ENCODE data around the gene CAB39.
"Not testable (repeated sequence)": the region's sequence is repeated elsewhere in the genome, so short reads cannot be mapped to it uniquely, and the experiment has no call there.

Gene CAB39

DNA sequence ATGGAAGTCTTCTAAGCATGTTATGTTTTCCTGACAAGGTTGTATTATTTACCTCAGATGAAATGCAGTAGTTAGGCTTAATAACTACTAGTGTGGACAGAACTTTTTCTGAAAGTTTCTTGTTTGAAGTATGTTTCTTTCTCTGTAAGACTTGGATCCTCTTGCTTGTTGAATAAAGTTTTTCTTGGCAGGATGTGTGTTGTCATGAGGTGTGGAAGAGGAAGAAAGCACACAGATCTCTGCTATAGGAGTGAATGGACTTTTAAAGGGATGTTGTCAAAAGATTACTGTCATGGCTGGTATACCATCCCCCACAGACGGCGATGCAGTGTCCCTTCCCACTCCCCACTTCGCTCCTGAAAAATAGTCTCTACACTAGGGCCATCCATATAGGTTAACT is 2.6 kb downstream of the CAB39 start:
- DNase-seq (ENCODE audit: low spot score) = no peak

DNA sequence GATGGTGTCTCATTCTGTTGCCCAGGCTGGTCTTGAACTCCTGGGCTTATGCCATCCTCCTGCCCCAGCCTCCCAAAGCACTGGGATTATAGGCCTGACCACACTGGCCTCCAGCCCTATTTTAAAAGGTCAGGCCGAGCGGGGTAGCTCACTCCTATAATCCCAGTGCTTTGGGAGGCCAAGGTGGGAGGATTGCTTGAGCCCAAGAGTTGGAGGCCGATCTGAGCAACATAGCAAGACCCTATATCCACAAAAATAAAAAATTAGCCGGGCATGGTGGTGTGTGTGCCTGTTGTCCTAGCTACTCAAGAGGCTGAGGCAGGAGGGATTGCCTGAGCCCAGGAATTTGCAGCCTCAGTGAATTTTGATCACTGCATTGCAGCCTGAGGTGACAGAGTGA is 3.9 kb downstream of the CAB39 start:
- no peak for DNase-seq (ENCODE audit: low spot score)

DNA sequence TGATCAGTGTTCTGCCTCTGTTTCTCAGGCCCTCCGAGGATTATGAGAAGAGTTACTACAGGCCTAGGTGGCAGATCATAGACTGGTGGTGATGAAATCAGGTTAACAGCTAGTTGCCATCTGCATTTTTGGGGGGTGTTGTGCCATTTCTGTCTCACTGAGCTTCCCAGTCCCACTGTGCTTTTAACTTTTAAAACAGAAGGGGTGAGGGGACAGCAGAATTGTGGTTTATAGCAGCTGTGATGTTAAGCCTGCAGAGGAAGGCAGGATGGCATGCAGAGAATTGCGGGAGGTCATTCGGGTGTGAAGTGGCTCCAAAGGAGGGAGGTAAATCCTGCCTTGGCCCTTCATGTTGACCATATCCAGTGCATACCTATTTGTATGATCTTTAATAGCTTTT is 5.0 kb downstream of the CAB39 start:
- DNase-seq (ENCODE audit: low spot score) = no peak

DNA sequence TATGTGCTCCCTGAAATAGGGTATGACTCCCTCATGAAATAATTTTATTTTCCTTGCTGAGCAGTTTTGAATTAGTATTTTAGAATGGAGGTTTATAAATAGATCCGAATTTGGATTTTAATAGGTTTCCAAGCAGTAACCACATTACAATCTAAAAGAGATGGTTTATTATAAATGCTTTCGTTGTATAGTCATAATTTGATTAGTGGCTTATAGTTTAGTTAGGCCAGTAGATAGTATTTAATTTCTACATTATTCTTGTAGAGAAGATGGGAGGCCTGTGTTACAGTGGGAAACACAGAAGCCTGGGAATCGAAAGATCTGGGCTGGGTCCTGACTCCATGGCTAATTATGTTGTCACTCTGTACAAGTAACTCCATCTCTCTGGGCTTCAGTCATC is 6.7 kb downstream of the CAB39 start:
- DNase-seq (ENCODE audit: low spot score) = no peak

DNA sequence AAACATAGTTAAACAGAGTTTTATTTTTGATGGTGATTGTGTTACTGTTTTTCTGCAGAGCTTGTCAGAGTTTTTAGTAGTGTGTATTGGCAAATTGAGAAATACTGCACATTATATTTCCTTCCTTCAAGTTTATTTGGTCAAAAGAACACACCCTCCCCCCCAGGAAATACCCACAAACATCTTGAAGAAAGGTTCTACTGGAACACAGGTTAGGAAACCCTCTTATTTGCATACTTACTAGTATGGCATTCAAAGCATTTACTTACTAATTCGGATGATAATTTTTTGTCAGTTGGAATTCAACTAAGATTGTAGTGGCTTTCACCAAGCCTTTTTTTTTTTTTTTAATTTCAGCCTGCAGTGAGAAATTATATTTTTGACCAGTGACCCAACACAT is 9.1 kb downstream of the CAB39 start:
- DNase-seq (ENCODE audit: low spot score) = no peak

DNA sequence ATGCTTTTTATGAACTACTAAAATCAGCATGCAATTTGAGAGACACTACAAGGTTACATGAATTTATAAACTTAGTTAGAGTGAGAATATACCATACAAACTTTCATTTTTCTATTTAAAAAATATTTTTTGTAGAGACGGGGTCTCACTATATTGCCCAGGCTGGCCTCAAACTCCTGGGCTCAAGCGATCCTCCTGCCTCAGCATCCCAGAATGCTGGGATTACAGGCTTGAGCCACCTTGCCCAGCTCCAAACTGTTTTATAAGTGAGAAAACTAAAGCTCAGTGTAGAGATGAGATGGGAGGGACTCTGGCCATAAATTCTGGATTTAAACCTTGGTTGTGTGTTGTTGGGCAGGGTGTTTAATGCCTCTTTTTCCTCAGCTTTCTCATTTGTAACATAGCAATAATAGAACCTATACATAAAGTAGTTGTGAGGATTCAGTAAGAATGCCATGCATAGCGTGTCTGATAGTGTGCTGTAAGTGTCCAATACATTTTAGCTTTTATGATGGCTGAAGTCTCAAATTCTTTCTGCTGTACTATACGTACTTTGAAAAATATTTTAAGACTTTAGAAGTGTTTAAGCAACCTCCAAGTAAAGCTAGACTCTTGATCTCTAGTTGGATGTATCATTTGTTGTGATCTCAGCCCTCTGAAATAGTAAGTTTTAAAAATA is 9.7 kb downstream of the CAB39 start:
- no peak for DNase-seq (ENCODE audit: low spot score)

DNA sequence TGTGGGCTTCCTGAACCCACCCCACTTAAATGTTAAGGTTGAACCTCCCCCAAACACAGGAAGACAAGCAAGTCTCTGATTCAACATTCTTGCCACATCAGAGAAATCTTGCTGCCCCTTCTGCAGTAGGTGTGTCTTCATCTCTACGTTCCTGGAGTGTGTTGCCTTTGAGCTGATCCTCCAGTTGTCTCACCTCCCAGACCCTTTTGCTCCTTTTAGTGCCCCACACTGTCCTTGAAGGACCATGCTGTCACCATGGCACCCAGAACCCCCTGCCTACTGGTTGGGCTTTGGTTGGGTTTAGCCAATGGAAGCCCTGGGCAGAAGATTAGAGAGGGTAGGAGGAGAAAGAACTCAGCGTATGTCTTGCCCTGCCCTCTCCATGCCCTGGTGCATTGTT is 10.7 kb downstream of the CAB39 start:
- no peak for DNase-seq (ENCODE audit: low spot score)

DNA sequence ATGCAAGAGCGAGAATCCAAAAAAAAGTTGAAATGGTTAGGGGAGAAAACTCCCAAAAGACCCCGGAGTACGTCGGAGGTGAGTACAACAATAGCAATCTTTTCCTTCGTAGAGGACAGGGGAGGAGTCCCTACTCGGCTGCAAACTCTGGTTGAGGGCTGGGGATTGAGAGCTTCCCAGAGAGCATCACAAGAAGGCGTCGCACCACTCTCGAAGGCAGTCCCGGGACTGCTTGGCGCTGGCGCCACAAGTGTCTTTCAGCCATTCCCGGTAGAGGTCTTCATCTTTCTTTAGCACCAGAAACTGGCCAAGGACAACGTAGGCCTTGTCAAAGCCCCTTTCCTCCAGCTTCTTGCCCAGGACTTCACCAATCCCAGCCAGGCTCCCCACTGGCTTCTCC is 12.3 kb downstream of the CAB39 start:
- not testable (repeated sequence) for DNase-seq (ENCODE audit: low spot score)

DNA sequence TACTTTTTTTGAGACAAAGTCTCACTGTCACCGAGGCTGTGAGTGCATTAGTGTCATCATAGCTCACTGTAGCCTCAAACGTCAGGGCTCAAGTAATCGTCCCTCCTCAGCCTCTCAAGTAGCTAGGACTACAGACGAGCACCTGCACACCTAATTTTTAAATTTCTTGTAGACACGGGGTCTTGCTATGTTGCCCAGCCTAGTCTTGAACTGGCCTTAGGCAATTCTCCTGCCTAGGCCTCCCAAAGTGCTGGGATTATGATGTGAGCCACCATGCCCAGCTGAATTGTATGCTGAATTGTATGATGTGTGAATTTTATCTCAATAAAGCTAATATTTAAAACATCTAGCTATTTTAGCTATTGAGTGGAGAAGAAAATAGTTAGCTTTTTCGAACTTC is 18.9 kb downstream of the CAB39 start:
- no peak for DNase-seq (ENCODE audit: low spot score)

DNA sequence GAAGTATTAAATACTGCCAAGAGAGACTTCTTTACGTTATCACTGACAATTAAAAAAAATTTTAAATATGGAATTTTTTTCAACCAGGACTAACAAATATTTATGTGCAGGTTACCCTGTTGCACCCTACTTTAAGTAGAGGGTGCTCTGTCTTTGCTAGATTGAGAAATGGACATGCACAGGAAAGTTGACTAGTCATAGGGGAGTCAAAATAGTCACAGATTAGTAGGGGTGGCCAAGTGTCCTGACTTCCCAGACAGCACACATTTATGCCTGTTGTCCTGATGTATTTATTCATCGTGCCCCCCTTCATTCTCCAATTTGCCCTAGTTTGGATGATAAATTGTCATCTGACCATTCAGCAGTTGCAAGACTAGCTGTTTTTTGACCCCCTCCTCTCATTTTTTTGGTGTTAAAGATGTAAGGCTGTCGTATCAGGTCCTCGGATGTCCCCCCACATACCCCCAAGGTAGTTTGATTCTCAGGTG is 20.3 kb downstream of the CAB39 start:
- DNase-seq (ENCODE audit: low spot score) = no peak

DNA sequence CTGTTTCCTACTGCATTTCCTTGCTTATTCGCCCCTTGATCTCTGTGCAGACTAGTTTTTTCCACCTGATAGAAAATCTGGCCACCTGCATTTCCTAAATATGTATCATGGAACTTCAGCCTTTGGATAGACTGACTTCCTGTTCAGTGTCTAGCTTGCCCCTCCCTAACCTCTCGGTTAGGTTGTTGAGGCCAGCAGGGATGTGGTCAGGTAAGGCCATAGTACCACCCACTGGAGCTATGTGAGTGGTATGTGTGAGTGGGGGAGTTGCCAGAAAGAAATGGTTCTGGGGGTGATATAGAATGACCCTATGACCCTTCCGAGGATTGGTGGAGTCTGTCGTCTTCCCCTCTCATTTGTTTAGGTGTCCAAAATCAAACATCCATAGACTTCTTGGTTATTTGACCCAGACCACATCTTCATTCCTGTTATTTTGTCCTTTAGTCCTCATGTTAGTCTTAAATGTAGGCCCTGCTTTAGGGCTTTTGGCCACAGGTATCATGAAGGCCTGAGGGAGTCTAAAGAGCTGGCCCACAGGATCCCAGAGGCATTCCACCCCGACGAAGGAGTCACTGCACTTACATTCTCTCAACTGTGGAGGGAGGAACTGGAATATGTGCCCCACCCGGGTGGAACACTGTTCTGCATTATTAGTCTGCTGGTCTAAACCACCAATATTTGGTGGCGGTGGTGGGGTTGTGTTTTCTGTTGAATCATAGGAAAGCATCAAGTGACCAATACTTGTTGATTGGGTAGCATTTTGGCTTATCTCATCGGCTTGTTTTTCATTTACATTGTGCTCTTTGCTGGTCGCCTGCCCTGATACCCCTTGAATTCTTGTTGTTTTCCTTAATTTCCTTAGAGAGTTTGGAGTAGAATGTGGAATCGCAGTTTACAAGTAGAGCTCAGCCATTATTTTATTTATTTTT is 21.9 kb downstream of the CAB39 start:
- no peak for DNase-seq (ENCODE audit: low spot score)

DNA sequence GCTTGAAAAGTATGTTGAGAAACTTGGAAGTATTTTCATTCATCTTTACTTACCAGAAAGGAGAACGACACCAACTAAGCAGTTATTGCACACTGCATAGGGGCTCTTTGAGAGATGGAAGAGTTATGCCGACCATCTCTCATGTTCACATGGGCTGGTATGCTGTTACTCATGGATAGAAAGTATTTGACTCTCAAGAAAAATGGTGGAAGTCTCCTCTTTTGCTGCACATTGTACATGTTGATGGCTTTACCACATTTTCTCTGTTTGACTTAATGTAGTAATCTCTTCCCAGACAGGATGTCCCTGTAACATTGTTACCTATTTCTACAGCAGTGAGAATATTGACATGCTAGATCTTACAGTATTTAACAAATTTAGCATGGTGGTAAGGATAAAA is 23.2 kb downstream of the CAB39 start:
- no peak for DNase-seq (ENCODE audit: low spot score)

DNA sequence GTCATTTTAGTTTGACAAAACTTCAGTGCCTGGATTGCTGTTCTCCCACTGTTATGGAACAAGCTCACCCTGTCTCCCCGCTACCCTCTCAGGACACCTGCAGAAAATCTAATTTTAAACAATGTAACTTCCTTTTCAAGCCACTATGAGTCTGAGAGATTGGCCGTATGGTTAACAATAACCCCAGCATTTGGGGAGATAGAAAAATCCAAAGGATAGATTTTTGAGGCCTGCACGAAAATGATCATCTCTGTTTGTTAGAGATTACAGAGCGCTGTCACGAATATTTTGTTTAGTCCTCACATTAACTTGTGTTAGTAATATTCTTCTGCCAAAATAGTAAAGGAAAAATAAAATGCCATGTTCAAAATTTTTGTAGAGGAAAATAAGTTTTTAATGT is 24.7 kb downstream of the CAB39 start:
- DNase-seq (ENCODE audit: low spot score) = no peak

DNA sequence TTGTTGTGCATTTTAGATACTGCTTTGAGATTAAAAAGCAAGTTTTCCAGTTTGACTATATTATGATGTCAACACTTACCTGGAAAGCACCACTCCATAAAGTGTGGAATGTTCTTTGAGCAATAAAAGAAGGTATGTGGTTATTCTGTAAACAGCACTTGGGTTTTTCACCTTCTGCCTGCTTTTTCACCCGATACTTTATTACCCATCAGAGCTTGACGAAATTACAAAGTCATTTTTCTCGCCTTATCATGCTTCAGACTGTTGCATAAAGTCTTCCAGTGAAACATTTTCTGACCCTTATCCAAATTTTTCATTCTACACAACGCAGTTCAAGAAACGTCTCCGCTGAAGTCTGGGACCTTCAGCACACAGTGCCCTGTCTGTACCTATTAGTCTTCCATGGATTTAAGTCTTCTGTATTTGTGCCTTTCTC is 25.2 kb downstream of the CAB39 start:
- DNase-seq (ENCODE audit: low spot score) = no peak

DNA sequence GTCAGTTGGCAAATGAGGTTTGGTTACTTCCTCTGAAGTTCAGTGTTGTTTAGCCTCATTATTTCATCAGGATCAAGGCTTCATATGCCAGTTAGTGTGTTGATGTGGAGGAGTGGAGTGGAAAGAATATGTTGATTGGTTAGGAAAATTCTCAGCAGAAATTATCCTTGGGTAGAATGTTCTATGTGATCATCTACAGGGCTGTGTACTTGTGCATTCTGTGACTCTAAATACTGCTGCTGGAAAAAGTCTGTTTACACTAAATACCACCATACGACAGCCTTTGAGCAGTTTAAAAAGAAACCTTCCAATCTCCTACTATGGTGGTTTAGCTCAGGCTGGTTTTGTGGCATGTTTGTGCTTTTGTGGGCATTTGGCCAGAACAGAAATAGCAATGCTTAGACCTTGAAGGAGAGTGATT is 25.8 kb downstream of the CAB39 start:
- no peak for DNase-seq (ENCODE audit: low spot score)

DNA sequence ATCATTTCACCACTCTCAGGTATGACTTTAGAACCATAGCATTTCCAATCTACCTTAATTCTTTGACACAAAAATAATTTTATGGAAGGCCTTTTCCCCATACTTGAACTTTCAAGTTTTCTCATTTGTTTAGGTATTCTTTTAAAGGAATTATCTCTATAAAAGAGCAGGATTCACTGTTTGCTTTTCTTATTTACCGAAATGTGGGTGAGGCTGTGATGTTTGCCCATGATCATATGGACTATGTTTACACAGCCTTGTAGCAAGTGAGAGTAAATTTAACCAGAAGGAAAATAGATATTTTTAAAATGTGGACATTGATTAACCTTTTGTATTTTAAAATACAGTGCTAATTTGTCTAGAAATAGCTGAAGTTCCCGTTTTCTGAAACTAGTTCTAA is 26.3 kb downstream of the CAB39 start:
- DNase-seq (ENCODE audit: low spot score) = no peak

DNA sequence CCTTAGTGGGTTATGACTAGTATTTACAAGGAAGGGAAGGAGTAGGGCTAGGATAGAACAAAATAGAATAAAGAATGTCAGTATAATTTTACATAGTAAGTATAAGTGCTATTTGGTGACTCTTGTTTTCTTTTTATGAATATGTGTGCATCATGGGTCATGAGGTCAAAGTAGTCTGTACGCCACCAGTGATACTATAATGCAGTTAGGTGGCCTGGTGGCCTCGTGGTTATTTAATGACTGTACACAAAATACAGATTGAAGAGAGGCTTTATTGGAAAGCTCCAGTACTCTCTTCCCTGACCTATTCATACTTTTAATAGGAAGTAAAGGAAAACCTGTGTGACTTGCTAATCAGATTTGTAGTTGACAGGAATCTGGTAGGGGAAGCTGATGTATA is 27.3 kb downstream of the CAB39 start:
- no peak for DNase-seq (ENCODE audit: low spot score)

DNA sequence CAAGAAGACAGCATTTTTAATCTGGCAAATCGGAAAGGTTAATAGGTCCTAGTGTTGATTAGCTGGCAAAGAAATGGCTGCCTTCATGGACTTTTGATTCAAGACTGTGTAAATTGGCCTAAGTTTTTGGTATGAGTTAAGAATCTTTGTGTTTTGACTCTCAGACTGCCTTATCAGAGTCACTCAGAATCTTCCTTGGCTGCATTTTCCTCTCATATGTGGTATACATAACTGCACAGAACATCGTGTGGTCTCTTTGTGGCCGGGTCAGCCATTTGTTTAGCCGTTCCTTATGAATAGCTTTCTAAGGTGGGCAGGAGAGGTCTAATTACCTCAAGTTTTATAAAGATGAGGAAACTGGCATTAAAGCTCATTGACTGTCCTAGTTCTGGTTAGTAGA is 30.1 kb downstream of the CAB39 start:
- DNase-seq (ENCODE audit: low spot score) = no peak

DNA sequence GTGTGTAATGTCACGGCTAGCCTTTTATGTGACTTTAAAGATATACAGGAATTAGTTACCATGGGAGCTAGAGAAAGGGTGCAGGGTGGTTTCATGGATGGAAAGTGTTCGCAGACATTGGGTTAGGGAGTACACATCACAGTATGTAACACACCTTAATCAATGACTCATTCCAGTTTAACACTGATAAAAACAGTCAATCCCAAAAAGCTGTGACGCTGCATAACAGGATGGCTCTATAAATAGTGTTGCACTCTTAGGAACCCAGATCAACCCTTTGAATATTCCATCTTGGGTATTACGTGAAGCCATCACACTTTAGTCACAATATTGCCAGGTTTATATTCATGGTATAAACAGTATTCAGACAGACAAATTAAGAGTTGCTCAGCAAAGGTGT is 33.6 kb downstream of the CAB39 start:
- DNase-seq (ENCODE audit: low spot score) = no peak

DNA sequence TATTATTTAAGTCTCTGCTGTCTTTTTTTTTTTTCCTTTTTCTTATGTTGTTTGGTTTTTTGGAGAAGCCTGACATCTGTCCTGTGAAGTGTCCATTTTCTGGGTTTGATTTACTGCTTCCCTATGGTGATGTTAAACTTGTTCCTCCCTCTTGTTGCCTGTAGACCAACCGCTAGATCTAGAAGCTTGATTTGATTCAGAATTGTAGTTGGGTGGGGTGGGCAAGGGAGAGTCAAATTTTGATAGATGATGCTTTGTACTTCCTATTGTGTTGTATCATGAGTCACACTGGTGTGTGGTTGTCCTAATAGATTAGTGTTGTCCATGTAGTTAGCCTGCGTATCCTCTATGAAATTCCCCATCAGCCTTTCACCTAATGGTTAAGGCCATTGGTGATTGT is 35.4 kb downstream of the CAB39 start:
- DNase-seq (ENCODE audit: low spot score) = no peak

DNA sequence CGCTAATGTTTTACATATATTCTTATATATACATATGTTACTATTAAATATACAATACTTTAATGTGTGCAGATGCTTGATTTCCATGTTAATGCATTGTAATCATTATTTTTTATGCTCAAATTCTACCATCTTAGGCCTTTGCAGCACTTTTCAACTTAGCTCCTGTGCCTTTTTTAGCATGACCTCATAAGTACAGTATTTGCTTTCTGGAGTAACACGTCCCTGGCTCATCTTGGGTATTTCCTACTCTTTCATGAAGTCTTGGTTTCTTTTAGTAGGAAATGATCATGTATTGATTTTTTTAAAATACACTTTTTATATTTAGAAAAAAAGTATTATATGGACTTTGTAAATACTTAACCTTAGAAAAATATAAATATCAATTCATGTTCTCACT is 36.5 kb downstream of the CAB39 start:
- DNase-seq (ENCODE audit: low spot score) = no peak

DNA sequence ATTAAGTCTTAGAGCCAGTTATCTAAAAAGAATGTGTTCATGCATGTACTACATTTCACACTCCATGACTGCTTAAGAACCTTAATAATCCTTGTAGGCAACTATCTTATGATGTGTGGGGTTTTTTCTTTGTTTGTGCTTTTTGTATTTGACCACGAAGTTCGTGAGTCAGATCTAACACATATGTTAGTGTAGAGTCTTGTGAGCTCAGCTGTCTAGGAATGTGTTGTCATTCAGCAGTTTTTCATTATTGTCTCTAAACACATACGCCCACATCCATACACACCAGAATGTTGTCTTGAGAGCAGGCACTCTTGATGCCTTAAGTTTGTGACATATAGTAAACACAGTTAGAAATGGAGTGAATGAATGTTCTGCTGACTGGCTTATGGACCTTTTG is 38.4 kb downstream of the CAB39 start:
- peak; percentile 42 for DNase-seq (ENCODE audit: low spot score)

DNA sequence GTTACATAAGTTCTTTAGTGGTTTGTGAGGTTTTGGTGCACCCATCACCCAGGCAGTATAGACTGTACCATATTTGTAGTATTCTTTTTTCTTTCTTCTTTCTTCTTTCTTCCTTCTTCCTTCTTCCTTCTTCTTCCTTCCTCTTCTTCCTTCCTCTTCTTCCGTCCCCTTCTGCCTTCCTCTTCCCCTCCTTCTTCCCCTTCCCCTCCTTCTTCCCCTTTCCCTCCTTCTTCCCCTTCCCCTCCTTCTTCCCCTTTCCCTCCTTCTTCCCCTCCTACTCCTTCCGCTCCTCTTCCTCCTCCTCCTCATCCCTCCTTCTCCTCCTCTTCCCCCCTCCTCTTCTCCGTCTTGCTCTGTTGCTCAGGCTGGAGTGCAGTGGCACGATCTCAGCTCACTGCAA is 41.6 kb downstream of the CAB39 start:
- no peak for DNase-seq (ENCODE audit: low spot score)

All from RKO (cell line).